HEK293 (cell line): ENCODE results near the gene BCAR1.

Experiments
- CTCF ChIA-PET: fragments of 350-600 bp; formaldehyde crosslinking; extraction: SDS; loops from one replicate; lab custom pipeline; 2021; ENCODE audit warnings: antibody characterized with exemption; lab: Yijun Ruan, JAX
- POLR2A ChIA-PET: fragments of 300-600 bp; formaldehyde crosslinking; extraction: SDS; loops from one replicate; lab custom pipeline; 2020; ENCODE audit warnings: antibody characterized with exemption, inconsistent platforms; lab: Yijun Ruan, JAX
- H3K27ac ChIP-seq: fragments of 200-500 bp; sonication (Bioruptor generic); 2 replicates; pipeline ENCODE4 v1.5.1; 2014; ENCODE audit warnings: low read depth, low read length, control low read depth, inconsistent platforms; ENCODE audit errors: extremely low read depth
- H3K36me3 ChIP-seq, 2 experiments: fragments of 200-500 bp in 1 of 2; sonication (Bioruptor generic) in 1 of 2; 1 replicate in 1 of 2; 2 replicates in 1 of 2; pipeline ENCODE4 v1.5.1; 2014 to 2017; ENCODE audit warnings: inconsistent platforms in 2 of 2, low read length in 2 of 2; ENCODE audit not compliant: control insufficient read depth in 2 of 2, insufficient read depth in 1 of 2
- H3K4me1 ChIP-seq: fragments of 200-500 bp; sonication (Bioruptor generic); 2 replicates; pipeline ENCODE4 v1.5.1; 2014; ENCODE audit warnings: mild to moderate bottlenecking, low read length, inconsistent platforms; ENCODE audit not compliant: control insufficient read depth, insufficient read depth
- H3K4me3 ChIP-seq: 2 replicates; pipeline ENCODE4 v1.5.1; 2011; ENCODE audit warnings: low read depth, mild to moderate bottlenecking, control low read depth, low read length, moderate library complexity
- H3K9me3 ChIP-seq: fragments of 200-500 bp; sonication (Bioruptor generic); 2 replicates; pipeline ENCODE4 v1.5.1; 2014; ENCODE audit warnings: low read depth, low read length, inconsistent platforms; ENCODE audit not compliant: control insufficient read depth, insufficient read depth
- HIC1 ChIP-seq: fragments of 450-650 bp; formaldehyde crosslinking; IDR thresholded peaks from 2 replicates; pipeline ENCODE4 v1.5.1; 2016; ENCODE audit warnings: missing biosample characterization, missing genetic modification characterization
- HOXC10 ChIP-seq: sonication (generic); formaldehyde crosslinking; IDR thresholded peaks from 2 replicates; pipeline ENCODE4 v1.8.1; 2023; ENCODE audit warnings: mild to moderate bottlenecking, missing genetic modification reagents
- MEIS1 ChIP-seq: sonication (generic); formaldehyde crosslinking; IDR thresholded peaks from 2 replicates; pipeline ENCODE4 v1.8.1; 2022; ENCODE audit warnings: missing genetic modification reagents, mild to moderate bottlenecking, borderline replicate concordance
- PBX3 ChIP-seq: sonication (generic); formaldehyde crosslinking; IDR thresholded peaks from 2 replicates; pipeline ENCODE4 v1.8.1; 2022; ENCODE audit warnings: mild to moderate bottlenecking, moderate library complexity, missing genetic modification reagents
- TRIM28 ChIP-seq: IDR thresholded peaks from 2 replicates; pipeline ENCODE4 v1.6.1; 2011; ENCODE audit warnings: low read length, control low read depth, borderline replicate concordance
- ZBTB1 ChIP-seq: fragments of 450-650 bp; formaldehyde crosslinking; IDR thresholded peaks from 2 replicates; pipeline ENCODE4 v1.5.1; 2016; ENCODE audit warnings: missing biosample characterization, missing genetic modification characterization
- ZEB2 ChIP-seq: fragments of 450-650 bp; formaldehyde crosslinking; IDR thresholded peaks from 2 replicates; pipeline ENCODE4 v1.5.1; 2016; ENCODE audit warnings: missing biosample characterization, missing genetic modification characterization
- ZIC2 ChIP-seq: fragments of 450-650 bp; formaldehyde crosslinking; IDR thresholded peaks from 2 replicates; pipeline ENCODE4 v1.5.1; 2016; ENCODE audit warnings: missing biosample characterization, missing genetic modification characterization
- ZNF148 ChIP-seq: fragments of 450-650 bp; formaldehyde crosslinking; IDR thresholded peaks from 2 replicates; pipeline ENCODE4 v1.5.0; 2017; ENCODE audit warnings: missing biosample characterization, missing genetic modification characterization, borderline replicate concordance
- ZNF155 ChIP-seq: fragments of 450-650 bp; formaldehyde crosslinking; IDR thresholded peaks from 2 replicates; pipeline ENCODE4 v1.5.1; 2016; ENCODE audit warnings: missing biosample characterization, missing genetic modification characterization
- ZNF548 ChIP-seq: fragments of 450-650 bp; formaldehyde crosslinking; IDR thresholded peaks from 2 replicates; pipeline ENCODE4 v1.5.1; 2016; ENCODE audit warnings: missing biosample characterization, missing genetic modification characterization
- ZNF624 ChIP-seq: fragments of 450-650 bp; formaldehyde crosslinking; IDR thresholded peaks from 2 replicates; pipeline ENCODE4 v1.5.1; 2017; ENCODE audit warnings: missing biosample characterization, missing genetic modification characterization

BCAR1 gene

GRCh38 chr16:75289189-75289588 lies 37.8 kb upstream of the BCAR1 start:
- Histone ChIP-seq H3K27ac (no peak overlapping the region), H3K36me3 (peaks cover 0 to 36% of the 10 kb centered on the region in 2 experiments; a peak in 2 of 3 replicates), H3K4me1 (no peaks in the 10 kb centered on the region)
- TF ChIP-seq TRIM28 (no peak), ZIC2 (peak; percentile 48)
- TF ChIP-seq, all 188 proteins: peak for 1
- ChIA-PET CTCF (no interaction called here), POLR2A (no interaction called here)
- H3K9me3 ChIP-seq: no peaks in the 10 kb centered on the region
- no peak overlapping the region for H3K4me3 ChIP-seq

GRCh38 chr16:75288596-75289120 lies 37.2 kb upstream of the BCAR1 start:
- Histone ChIP-seq H3K4me1 (no peaks in the 10 kb centered on the region), H3K4me3 (no peak overlapping the region), H3K9me3 (no peaks in the 10 kb centered on the region), H3K36me3 (peaks cover 0 to 31% of the 10 kb centered on the region in 2 experiments; a peak in 2 of 3 replicates), H3K27ac (no peak overlapping the region)
- CTCF ChIA-PET: no interaction called here
- POLR2A ChIA-PET: no interaction called here
- TF ChIP-seq ZNF624 (tag by site-specific recombination): no peak
- no peak for TF ChIP-seq ZNF548 (tag by site-specific recombination)
- no peak for TF ChIP-seq ZEB2 (tag by site-specific recombination)

GRCh38 chr16:75288181-75288580 lies 36.8 kb upstream of the BCAR1 start:
- POLR2A ChIA-PET: no interaction called here
- peaks cover 0 to 27% of the 10 kb centered on the region in 2 experiments; a peak in 2 of 3 replicates for H3K36me3 ChIP-seq
- CTCF ChIA-PET: no interaction called here

More at GRCh38 chr16:75288181-75288580, 36.8 kb upstream of the BCAR1 start:
- H3K9me3 ChIP-seq: no peaks in the 10 kb centered on the region
- H3K27ac ChIP-seq: no peak overlapping the region
- H3K4me3 ChIP-seq: no peak overlapping the region
- H3K4me1 ChIP-seq: no peaks in the 10 kb centered on the region
- no peak for TF ChIP-seq ZNF148 (tag by site-specific recombination)
- no peak for TF ChIP-seq MEIS1 (CRISPR knock-in tag)
- no peak for TF ChIP-seq HOXC10
- TF ChIP-seq ZBTB1 (tag by site-specific recombination): no peak
- TF ChIP-seq HIC1 (tag by site-specific recombination): no peak
- no peak for TF ChIP-seq ZNF155
- no peak for TF ChIP-seq PBX3 (CRISPR knock-in tag)
